ENCODE measurements around the gene CPLX3.

- no peak for TF ChIP-seq RARB (CRISPR knock-in tag; IDR thresholded peaks at IDR 0.05)
- no peak for TF ChIP-seq SNAI2 (CRISPR knock-in tag; IDR thresholded peaks at IDR 0.05)
- TF ChIP-seq PATZ1 (CRISPR knock-in tag; IDR thresholded peaks at IDR 0.05; ENCODE audit: borderline replicate concordance) = no peak
- TF ChIP-seq ARNTL (CRISPR knock-in tag; IDR thresholded peaks at IDR 0.05; ENCODE audit: borderline replicate concordance, low read depth) = no peak
- no peak for TF ChIP-seq ZFP3 (CRISPR knock-in tag; IDR thresholded peaks at IDR 0.05)
- no peak for TF ChIP-seq ZNF70 (CRISPR knock-in tag; IDR thresholded peaks at IDR 0.05)
- no peak for TF ChIP-seq ZC3H10 (CRISPR knock-in tag; IDR thresholded peaks at IDR 0.05)
- TF ChIP-seq ISL1 (CRISPR knock-in tag; IDR thresholded peaks at IDR 0.05) = no peak
- no peak for TF ChIP-seq ZNF8 (CRISPR knock-in tag; IDR thresholded peaks at IDR 0.05)
These were observed 10.5 kb upstream of the CPLX3 start for GRCh38 chr15:74815961-74816360.
